ENCODE results near the gene SHMT2.

Gene SHMT2

DNA sequence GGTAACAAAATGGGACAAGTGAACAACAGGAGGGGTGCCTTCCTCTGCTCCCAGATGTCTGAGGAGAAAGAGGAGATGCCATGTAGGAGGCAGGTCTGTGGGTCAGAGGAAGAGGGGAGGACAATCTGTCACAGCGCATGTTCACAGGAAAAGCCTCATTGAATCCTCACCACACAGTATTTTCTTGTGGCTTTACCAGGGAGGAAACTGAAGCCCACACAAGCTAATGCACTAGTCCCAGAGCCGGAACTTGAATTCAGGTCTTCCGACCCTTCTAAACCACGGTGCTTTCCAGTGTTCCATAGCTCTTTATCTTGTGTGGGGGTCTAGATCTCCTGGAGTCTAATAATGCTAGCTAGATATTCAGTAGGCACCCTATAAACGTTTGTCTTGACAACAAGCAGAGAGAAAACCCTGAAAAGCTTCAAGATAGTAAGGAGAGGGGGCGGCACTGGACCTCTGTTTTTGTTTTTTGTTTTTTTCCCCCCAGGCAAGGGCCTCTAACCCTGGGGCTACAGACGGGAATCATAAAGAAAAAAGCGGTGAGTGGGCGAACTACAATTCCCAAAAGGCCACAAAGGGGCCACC is 371 bp upstream of the SHMT2 start:
- no peak for DNase-seq

DNA sequence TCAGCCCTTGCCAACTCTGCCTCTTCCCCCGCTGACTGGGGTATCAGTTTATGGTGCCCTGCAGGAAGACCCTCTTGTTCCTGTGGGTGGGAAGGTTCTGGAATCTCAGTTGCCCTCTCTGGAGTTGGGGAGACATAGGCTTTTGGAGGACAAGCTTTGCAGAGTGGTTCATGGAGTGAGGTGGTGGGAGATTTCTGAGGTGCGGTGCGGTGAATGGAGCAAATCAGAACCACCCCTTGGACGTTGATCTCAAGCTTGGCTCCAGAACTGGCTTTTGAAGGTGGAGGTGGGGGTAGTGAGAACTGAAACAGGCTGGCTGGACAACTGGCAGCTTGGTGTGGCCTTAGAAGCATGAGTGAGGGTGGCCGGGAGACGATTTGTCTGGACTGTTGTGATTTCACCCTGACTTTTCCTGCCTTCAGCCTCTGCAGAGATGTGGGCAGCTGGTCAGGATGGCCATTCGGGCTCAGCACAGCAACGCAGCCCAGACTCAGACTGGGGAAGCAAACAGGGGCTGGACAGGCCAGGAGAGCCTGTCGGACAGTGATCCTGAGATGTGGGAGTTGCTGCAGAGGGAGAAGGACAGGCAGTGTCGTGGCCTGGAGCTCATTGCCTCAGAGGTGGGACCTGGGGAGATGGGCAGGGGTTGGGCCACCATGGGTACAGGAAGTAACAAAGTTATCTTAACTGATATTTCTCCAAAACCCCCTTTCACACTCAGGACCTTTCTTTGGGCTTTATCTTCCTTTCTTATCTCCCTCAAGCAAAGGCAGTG is 1.1 kb downstream of the SHMT2 start:
- DNase-seq, result no peak

DNA sequence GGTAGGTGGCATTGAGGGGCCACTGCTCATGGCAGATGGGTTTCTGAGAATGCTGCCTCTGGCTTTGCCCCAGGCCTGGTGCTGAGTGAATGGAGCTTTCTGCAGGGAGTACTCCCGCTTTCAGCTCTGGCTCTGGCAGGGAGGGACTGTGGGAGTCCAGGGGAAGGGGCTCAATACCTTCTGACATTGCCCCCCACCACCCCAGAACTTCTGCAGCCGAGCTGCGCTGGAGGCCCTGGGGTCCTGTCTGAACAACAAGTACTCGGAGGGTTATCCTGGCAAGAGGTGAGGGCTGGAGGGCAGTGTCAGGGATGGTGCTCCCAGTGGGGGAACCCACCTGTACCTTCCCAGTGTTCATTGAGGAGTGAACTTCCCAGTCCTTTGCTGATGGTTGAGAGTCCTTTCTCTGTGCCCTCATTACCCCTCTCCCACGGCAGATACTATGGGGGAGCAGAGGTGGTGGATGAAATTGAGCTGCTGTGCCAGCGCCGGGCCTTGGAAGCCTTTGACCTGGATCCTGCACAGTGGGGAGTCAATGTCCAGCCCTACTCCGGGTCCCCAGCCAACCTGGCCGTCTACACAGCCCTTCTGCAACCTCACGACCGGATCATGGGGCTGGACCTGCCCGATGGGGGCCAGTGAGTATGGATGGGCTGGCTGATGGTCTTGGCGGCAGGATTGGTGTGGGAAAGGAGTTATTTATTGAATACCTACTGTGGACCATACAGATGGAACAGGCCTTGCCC is 1.9 kb downstream of the SHMT2 start:
- no peak for DNase-seq

DNA sequence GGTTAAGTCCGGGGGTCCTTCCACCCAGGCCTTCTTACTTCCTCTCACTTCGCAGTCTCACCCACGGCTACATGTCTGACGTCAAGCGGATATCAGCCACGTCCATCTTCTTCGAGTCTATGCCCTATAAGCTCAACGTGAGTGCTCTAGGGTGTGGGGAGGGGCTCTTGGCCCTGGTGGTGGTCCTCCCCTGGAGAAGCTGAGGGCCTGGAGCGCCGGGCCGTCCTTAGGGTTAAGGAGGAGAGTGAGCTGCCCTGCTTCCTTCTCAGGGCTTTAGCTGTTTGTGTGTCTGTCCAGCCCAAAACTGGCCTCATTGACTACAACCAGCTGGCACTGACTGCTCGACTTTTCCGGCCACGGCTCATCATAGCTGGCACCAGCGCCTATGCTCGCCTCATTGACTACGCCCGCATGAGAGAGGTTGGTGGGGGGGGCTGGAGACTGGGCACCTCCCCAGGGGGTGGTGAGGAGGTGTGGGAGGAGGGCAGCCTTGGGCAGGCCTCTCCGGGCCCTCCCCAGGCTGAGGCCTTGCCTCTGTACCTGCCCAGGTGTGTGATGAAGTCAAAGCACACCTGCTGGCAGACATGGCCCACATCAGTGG is 2.7 kb downstream of the SHMT2 start:
- DNase-seq, result no peak

DNA sequence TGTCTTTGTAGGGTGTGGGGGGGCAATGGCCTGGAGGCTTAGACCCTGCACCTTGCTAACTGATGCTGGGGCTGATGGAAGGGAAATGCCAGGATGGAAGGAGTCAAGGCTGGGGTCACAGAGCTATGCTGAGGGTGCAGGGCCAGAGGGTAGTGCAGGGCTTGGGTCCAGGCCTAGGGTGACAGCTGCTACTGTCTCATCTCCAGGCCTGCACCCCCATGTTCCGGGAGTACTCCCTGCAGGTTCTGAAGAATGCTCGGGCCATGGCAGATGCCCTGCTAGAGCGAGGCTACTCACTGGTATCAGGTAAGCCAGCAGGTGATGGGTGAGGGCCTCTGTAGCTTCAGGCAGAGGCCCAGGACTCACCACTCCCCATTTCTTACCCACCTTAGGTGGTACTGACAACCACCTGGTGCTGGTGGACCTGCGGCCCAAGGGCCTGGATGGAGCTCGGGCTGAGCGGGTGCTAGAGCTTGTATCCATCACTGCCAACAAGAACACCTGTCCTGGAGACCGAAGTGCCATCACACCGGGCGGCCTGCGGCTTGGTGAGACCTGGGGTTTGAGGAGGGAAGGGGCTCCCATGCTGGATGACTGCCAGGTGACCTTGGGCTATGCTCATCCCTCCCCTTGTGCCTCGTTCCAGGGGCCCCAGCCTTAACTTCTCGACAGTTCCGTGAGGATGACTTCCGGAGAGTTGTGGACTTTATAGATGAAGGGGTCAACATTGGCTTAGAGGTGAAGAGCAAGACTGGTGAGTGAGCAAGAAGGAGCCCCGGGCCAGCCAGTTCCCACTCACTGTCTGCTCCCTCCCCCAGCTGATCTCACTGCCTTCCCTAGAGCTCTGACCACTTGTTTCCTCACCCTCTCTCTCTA is 4.1 kb downstream of the SHMT2 start:
- no peak for DNase-seq

DNA sequence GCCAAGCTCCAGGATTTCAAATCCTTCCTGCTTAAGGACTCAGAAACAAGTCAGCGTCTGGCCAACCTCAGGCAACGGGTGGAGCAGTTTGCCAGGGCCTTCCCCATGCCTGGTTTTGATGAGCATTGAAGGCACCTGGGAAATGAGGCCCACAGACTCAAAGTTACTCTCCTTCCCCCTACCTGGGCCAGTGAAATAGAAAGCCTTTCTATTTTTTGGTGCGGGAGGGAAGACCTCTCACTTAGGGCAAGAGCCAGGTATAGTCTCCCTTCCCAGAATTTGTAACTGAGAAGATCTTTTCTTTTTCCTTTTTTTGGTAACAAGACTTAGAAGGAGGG is 4.7 kb downstream of the SHMT2 start:
- no peak for DNase-seq

DNA sequence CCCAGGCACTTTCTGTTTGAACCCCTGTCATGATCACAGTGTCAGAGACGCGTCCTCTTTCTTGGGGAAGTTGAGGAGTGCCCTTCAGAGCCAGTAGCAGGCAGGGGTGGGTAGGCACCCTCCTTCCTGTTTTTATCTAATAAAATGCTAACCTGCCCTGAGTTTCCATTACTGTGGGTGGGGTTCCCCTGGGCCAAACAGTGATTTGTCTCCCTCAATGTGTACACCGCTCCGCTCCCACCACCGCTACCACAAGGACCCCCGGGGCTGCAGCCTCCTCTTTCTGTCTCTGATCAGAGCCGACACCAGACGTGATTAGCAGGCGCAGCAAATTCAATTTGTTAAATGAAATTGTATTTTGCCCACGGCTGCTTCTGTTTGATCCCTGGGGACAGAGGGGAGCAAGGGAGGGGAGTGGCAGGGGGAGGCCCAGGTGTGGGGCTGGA is 5.1 kb downstream of the SHMT2 start:
- no peak for DNase-seq

DNA sequence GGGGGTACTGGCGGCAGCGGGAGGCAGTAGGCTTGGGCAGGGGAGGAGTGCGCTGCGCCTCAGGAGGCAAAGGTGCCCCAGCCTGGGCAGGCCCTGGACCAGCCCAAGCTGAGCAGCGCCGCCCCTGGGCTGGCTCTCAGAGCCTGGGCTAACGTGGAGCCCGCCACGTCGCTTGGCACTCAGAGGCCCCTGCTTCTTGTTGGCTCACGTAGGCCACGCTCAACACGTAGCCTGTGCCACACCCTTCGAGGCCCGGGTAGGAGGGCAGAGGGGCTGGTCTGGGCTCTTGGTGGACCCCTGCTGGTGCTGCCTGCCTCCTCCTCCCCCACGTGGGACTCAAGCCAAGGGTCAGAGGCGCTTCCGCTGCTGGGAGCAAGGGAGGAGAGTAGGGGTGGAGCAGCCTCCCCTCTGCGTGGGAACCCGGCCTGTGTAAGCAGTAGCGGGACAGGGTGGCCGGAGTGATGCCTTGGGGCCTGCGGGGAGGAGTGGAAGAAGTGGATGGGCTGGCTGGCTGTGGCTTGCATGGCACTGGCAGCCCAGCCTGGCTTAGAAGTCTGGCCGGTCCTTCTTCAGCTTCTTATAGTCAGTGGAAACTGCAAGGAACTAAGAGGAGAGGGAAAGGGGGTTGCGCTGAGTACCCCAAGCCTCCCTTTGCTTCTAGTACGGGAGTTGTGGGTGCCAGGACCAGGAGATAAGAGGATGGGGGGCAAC is 5.7 kb downstream of the SHMT2 start:
- no peak for DNase-seq

DNA sequence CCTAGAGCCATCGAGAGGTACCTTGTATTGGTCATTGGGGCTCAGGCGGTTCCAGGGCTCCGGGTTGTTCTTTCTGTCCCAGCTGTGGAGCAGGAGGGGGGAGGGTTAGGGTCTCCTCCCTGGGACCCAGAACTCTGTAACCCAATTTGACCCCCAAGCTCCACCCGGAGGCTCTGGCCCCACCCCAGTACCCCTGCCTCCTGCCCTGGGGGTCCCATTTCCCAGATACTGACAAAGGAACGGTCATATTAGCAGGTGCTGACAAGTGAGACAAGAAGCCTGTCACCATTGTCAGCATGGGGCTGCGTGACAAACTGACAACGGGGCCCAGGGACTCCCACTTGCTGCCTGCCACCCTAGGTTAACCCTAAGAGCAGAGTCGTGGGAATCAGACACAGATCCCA is 6.2 kb downstream of the SHMT2 start:
- no peak for DNase-seq

DNA sequence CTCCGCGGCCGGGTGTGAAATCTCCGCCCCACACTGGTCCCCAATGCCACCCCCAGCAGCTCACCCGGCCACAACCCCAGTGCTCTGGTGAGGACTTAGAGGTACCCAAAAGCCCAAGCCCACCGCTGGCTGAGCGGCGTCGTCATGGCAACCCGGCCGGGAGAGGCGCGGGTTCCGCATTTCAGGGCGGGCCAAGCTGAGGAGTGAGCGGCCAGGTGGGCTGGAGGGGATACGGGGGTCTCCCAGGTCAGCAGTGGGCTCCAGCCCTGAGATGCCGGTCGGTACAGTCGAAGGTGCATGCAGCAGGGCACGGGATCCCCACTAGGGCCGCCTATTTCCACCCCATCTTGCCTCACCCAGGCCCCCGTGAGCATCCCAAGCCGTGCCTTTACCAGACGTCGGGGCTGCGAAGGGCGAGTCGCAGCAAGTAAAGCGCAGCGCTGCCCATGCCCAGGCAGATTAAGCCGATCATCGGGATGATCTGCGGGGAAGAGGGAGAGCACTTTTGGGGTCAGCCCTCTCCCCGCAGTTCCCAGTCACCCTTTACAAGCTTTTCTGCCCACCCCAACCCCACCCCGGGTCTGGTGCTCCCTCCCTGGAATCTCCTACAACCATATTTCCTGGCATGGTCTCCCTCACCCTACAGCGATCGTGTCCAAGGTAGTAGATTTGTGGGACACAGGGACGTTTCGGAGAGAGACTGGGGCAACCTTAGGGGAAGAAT is 6.9 kb downstream of the SHMT2 start:
- DNase-seq, result no peak

DNA sequence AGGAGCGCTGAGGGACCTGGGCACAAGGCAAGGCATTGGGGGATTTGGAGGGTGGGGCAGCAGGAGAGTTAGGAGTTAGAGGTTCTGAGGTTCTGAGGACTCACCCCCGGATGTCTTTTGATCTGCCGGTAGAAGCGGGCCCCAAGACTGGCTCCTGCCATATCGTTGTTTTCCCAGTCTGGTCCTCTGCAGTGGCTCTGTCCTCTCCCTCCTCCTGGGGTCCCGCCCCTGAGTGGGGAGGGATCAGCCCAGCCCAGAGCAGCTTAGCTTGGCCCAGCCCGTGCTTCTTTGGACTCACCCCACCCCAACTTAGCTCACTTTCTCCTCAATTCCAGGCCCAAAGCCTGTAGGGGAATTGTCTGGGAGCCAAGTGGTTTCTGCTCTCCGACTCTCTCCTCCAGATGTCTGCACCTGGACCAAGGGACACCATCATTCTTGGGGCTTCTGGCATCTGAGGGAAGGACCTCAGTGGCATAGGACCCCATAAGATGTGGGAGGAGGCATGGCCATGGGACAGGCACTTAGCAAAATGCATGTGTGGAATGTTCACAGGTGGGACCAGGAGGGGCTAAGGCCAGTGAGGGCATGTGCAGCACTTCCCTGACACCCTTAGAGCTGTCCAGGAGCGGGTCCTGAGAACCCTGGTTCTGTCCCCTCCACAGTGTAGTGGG is 7.5 kb downstream of the SHMT2 start:
- DNase-seq, result no peak

DNA sequence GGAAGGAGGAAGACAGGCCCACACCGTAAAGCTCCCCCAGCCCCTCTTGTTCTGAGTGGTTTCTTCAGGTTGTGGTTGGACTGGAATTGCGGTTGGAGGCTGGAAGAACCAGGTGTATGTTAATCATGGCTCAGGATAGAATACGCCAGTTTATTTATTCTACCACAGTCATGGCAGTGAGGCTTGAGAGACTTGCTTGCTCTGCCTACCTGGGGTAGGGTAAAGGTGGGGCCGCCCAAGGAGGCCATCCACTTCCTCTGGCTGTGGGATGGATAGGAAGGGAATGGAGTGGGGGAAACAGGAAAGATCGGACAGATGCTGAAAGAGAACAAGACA is 8.1 kb downstream of the SHMT2 start:
- DNase-seq, result no peak

DNA sequence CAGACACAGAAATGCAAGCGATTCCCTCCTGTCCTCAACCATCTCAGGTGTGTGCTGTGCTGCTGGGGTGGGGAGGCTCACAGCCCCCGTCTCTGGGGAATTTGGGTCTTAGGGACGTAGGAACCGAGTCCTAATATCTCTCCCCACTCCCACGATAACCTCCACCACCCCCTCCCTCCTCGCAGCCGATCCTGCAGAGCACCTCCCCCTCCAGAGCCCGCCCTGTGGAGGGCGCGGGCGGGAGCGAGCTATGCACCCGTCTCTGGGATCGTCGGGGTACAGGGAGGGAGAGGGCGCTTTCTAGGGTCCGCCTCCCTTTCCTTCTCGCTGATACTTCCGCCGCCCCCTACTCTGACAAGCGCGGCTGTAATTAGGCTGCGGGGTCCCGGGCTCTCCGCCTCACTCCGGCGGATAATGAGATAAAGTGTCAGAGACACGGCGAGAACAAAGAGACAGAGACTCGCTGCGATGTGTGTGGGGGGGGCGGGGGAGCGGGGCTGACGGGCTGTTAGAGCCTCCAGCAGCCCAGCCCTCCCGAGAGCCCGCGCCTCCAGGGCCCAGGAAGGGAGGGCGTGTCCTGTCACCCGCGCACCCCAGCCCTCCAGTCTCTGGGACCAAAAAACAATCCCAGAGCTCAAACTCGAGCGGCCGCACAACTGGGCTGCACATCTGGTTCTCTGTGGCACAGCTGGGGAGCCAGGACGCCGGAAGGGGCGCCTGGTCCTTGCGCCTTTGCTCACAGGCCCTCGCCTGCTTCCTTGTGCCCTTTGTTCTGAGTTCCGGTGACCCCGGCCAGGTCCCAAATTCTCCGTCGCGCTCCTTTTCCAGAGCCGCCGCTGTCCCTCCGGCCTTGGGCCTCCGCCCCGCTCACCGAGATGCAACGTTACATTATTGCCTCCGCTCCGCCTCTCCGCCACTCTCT is 8.7 kb downstream of the SHMT2 start:
- DNase-seq, result no peak

DNA sequence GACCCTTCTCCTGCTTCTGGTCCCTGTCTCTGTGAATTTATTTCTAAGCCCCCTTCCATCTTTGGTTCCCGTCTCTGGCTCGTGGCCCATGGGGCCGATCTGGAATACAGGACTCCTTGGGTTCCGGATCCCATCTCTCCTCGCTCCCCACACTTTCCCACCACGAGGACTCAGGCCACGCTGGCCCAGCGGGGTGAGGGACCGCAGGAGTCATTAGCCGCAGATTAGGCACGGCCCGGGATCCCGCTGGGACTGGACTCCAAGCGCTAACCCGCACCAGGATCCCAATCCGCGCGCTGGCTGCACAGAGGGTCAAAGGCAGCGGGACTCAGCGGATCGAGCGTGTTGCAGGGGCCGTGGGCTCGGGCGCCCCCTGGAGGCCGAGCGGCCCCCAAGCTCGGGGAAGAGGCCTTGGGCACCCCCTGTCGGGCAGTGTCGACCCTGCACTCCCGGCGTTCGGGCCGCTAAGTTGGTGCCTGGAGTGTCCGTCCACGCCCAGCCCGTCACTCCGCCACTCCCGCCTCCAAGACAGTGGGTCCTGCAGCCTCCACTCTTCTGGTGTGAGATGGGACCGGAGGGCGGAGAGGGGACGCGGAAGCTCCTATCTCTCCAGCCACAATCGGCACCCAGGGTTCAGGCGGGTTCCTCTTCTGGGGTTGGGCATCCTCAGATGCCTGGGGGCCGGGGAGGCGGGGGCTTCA is 9.5 kb downstream of the SHMT2 start:
- DNase-seq, result peak; percentile 84 to 87

DNA sequence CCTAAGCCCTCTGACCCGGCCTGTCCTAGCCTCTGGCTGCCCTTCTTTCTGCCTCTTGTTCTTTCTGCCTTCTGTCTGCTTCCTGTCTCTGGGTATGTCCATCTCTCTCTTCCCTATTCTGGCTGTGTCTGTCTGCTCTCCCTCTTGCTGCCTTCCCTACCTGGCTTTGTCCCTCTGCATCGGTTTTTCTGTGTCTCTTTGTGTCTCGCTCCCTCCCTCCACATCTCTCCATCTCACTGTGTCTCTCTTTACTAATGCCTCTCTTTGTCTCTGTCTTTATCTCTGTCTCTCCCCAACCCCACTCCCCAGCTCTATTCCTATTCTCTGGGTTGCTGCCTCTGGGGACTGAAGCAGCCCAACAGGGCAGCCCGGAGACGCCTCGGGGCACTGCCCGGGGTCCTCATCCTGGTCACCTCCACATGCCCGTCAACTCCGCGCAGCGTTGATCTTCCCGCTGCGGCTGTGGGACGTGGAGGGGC is 10.1 kb downstream of the SHMT2 start:
- DNase-seq, result no peak

DNA sequence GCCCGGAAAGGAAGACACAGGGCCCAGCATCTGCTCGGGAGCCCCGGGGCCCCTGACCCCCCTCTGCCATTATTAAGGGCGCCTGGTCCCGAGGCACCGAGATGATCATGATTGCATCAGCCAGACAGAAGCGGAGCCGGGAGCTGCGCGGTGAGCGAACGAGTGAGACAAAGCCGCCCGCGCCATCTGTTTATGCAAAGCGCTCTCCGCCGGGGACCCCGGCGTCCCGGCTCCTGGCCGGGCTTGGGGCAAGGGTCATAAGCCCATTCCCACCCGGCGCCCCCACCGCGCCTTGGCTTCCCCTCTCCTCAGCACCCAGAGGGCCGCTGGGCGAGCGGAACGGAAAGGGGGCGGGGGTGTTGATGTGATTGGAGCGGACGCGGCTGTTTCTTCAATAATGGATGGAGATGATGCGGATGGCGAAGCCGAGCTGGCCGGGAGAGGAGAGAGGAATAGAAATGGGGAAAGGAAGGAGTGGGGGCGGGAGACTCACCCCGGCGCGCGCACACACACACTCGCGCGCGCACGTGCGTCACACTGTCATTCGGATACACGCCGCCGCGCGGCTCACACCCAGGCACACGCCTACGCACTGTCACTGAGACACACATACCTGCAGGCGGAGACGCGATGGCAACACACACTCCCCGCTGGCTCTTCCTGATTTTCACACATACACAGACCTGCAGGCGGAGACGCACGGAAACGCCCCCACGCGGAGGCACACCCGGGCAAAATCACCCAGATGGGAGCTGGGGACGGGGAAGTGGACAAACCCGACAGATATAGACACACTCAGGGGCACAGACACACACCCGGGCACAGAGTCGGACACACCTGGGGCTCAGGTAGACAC is 10.8 kb downstream of the SHMT2 start:
- peak; percentile 91 for DNase-seq

DNA sequence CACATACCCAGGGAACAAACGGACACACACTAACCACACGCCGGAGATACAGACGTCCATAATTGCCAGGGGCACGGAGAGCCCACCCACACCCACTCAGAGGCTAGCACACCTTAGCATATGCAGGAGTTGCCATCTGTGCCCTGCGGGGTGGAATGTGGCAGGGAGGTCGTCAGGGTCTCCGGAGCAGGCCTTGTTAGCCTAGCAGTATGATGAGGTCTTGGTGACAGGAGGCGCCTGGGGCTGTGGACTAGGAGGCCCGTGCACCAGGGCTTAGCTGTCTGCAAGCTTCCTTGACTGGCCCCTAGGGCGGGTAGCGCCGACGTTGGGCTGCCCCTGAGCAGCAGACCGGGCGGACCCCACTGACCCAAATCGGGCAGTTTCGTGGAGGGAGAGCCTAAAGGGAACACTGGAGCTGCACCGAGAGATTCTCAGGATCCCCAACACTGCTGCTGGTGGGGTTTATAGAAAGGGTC is 11.5 kb downstream of the SHMT2 start:
- DNase-seq, result no peak

All from activated CD4-positive, alpha-beta T cell treated with anti-CD3 and anti-CD28 coated beads for 4 hours (primary cell).